Measurements from ENCODE around the gene CDK13. TPM values are rescaled to one million over a fixed set of nuclear protein-coding genes. Genes with fewer than 3 reads are reported as not detected.

The CDK13 gene
- total RNA-seq, 1 experiment from 2014 or later = 52.2 TPM

- Mint-ChIP-seq H3K27ac (peak overlapping the region; percentile 52 to 93 (median 67); a peak in 6 of 7 replicates), H3K27me3 (ENCODE audit: low read depth) (no peaks in the 10 kb centered on the region), H3K36me3 (ENCODE audit: insufficient read depth in 1 of 3, low read depth in 3 of 3) (peaks cover 8 to 14% (median 14%) of the 10 kb centered on the region in 3 experiments), H3K9me3 (peaks cover 0 to 6% of the 10 kb centered on the region in 2 experiments; a peak in 2 of 5 replicates), H3K4me1 (peaks cover 16 to 28% of the 10 kb centered on the region in 2 experiments), H3K4me3 (peak overlapping the region; percentile 97 to 98)
- Histone ChIP-seq H3K4me2 (ENCODE audit: insufficient read depth, insufficient read length, low read length) (peak overlapping the region; percentile 70), H3K79me1 (ENCODE audit: insufficient read depth, low read depth, low read length, poor library complexity, severe bottlenecking) (no peaks in the 10 kb centered on the region), H3T11ph (ENCODE audit: low read length) (no peak overlapping the region), H3K23ac (ENCODE audit: insufficient read length, low read depth, low read length) (no peak overlapping the region), H4K20me1 (ENCODE audit: control insufficient read depth, insufficient read depth, insufficient read length) (no peaks in the 10 kb centered on the region), H3K27ac (ENCODE audit: insufficient read length, low read depth, low read length) (no peak overlapping the region), H3K14ac (ENCODE audit: insufficient read depth, low read length) (peak overlapping the region; percentile 47; the same call in 1 of the 2 replicates), H3K79me2 (ENCODE audit: insufficient read depth, low read length) (peaks cover 35% of the 10 kb centered on the region; the same call in 1 of the 2 replicates), H3K27me3 (ENCODE audit: insufficient read depth, low read length) (no peaks in the 10 kb centered on the region), H3K56ac (ENCODE audit: insufficient read length, low read depth, low read length) (no peak overlapping the region), H2AFZ (ENCODE audit: low read length) (no peak overlapping the region), H4K5ac (ENCODE audit: insufficient read length, low read depth, low read length) (no peak overlapping the region), H2BK120ac (ENCODE audit: low read depth, low read length, poor library complexity, severe bottlenecking) (no peak overlapping the region), H3K4me1 (ENCODE audit: insufficient read depth, low read length) (peaks cover 4% of the 10 kb centered on the region), H3K4ac (ENCODE audit: low read depth, low read length) (no peak overlapping the region), H3K23me2 (ENCODE audit: insufficient read length, low read depth, low read length, poor library complexity, severe bottlenecking) (peaks cover 4% of the 10 kb centered on the region), H2BK5ac (ENCODE audit: insufficient read length, low read length) (no peak overlapping the region), H2AK5ac (ENCODE audit: insufficient read length, low read length) (no peak overlapping the region), H3K9ac (ENCODE audit: extremely low read depth, insufficient read length, low read length) (peak overlapping the region; percentile 84), H2BK12ac (ENCODE audit: insufficient read length, low read depth, low read length) (no peak overlapping the region), H2BK15ac (ENCODE audit: low read depth, low read length) (no peak overlapping the region), H3K18ac (ENCODE audit: insufficient read length, low read depth, low read length) (peak overlapping the region; percentile 5), H3K9me3 (ENCODE audit: control insufficient read depth, low read depth, low read length) (no peaks in the 10 kb centered on the region), H2BK20ac (ENCODE audit: low read depth, low read length, poor library complexity, severe bottlenecking) (no peak overlapping the region), H4K8ac (replicated peaks; ENCODE audit: insufficient read length, low read depth, low read length) (no peak overlapping the region), H4K91ac (ENCODE audit: insufficient read length, low read depth, low read length) (no peak overlapping the region)
- no CpG with 5 or more reads among the region's 79 CpGs for WGBS (ENCODE audit: extremely low coverage, insufficient read length, low lambda C conversion rate)
- TF ChIP-seq, protein P1, sequence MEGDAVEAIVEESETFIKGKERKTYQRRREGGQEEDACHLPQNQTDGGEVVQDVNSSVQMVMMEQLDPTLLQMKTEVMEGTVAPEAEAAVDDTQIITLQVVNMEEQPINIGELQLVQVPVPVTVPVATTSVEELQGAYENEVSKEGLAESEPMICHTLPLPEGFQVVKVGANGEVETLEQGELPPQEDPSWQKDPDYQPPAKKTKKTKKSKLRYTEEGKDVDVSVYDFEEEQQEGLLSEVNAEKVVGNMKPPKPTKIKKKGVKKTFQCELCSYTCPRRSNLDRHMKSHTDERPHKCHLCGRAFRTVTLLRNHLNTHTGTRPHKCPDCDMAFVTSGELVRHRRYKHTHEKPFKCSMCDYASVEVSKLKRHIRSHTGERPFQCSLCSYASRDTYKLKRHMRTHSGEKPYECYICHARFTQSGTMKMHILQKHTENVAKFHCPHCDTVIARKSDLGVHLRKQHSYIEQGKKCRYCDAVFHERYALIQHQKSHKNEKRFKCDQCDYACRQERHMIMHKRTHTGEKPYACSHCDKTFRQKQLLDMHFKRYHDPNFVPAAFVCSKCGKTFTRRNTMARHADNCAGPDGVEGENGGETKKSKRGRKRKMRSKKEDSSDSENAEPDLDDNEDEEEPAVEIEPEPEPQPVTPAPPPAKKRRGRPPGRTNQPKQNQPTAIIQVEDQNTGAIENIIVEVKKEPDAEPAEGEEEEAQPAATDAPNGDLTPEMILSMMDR (conservative IDR thresholded peaks at IDR 0.05) = peak; percentile 62
- DNase-seq = peak; percentile 77
Measured at GRCh38 chr7:39951226-39952194, 1.5 kb downstream of the CDK13 start.
